Skin epidermis (tissue), 12 donors: ENCODE data around the gene HNRNPU.

Experiments
- H3K27ac ChIP-seq, 21 experiments: fragments of 200-600 bp; sonication (generic) in 11 of 21; one replicate each; pipeline ENCODE4 v1.5.0; 2020; ENCODE audit warnings: mild to moderate bottlenecking in 3 of 21, inconsistent platforms in 2 of 21, moderate library complexity in 2 of 21
- H3K4me3 ChIP-seq, 7 experiments: fragments of 200-600 bp; sonication (generic) in 2 of 7; one replicate each; pipeline ENCODE4 v1.5.0; 2020; ENCODE audit warnings: inconsistent platforms in 2 of 7, mild to moderate bottlenecking in 2 of 7, moderate library complexity in 1 of 7

HNRNPU gene

GRCh38 chr1:244864253-244865027 is at the start of gene HNRNPU:
Gene HNRNPU, minus strand, starts transcription at chr1:244864543. Its CDS starts 236 bp downstream, at chr1:244864307.
- peak within 1 kb of the TSS; percentile 95 to 100 (median 100) for H3K27ac ChIP-seq
- H3K4me3 ChIP-seq: peak within 1 kb of the TSS; percentile 77 to 98 (median 85)

- Histone ChIP-seq H3K27ac (no peak overlapping the region), H3K4me3 (no peak overlapping the region)
Measured at GRCh38 chr1:244913806-244914205, 49.5 kb upstream of the HNRNPU start.

DNA sequence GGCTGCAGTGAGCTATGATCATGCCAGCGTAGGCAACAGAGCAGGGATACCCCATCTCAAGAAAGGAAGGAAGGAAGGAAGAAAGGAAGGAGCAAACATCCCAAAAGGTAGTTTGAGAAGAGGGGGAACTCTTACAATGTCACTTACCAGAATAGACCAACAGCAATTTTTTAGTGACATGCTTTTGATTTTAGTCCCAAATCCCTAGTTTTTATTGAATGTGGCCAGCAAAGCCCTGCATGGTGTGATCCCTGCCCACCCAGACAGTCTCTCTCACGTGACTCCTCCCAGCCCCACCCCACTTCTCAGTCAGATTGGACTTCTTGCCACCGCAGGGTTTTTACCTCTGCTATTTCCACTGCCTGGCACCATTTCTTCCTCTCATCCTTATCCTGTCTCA is 39.8 kb upstream of the HNRNPU start:
- H3K4me3 ChIP-seq: no peak overlapping the region
- H3K27ac ChIP-seq: no peak overlapping the region

- Histone ChIP-seq H3K27ac (no peak overlapping the region), H3K4me3 (no peak overlapping the region)
Measured at GRCh38 chr1:244901400-244902015, 37.2 kb upstream of the HNRNPU start.

GRCh38 chr1:244897476-244898254 is 33.3 kb upstream of the HNRNPU start:
- Histone ChIP-seq H3K27ac (no peak overlapping the region), H3K4me3 (no peak overlapping the region)

GRCh38 chr1:244896550-244896949 is 32.2 kb upstream of the HNRNPU start:
- Histone ChIP-seq H3K4me3 (no peak overlapping the region), H3K27ac (no peak overlapping the region)

DNA sequence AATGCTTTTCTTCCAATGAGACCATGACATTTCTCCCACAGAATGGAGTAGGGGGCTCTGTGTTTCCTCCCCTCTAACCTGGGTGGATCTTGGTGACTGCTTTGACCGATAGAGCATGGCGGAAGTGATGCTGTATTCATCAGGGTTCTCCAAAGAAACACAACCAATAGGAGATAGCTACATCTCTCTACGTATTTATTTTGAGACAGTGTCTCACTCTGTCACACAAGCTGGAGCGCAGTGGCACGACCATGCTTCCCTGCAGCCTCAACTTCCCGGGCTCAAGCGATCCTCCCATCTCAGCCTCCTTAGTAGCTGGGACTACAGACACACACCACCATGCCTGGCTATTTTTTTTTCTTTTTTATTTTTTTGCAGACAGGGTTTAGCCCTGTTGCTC is 29.5 kb upstream of the HNRNPU start:
- H3K27ac ChIP-seq: no peak overlapping the region
- no peak overlapping the region for H3K4me3 ChIP-seq

DNA sequence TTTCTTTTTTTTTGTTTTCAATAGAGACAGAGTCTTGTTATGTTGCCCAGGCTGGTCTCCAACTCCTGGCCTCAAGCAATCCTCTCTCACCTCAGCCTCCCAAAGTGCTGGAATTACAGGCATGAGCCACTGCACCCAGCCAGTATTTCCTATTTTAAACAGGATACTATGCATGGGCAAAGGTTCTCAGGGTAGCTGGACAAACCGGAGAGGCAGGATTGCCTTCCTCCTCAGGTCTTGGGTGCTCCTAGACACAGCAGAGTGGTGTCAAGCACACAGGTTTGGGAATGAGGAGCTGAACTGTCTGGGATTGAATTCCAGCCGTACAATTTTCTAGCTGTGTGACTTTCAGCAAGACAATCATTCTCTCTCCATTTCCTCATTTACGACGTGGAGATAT is 22.9 kb upstream of the HNRNPU start:
- no peak overlapping the region for H3K27ac ChIP-seq
- no peak overlapping the region for H3K4me3 ChIP-seq

DNA sequence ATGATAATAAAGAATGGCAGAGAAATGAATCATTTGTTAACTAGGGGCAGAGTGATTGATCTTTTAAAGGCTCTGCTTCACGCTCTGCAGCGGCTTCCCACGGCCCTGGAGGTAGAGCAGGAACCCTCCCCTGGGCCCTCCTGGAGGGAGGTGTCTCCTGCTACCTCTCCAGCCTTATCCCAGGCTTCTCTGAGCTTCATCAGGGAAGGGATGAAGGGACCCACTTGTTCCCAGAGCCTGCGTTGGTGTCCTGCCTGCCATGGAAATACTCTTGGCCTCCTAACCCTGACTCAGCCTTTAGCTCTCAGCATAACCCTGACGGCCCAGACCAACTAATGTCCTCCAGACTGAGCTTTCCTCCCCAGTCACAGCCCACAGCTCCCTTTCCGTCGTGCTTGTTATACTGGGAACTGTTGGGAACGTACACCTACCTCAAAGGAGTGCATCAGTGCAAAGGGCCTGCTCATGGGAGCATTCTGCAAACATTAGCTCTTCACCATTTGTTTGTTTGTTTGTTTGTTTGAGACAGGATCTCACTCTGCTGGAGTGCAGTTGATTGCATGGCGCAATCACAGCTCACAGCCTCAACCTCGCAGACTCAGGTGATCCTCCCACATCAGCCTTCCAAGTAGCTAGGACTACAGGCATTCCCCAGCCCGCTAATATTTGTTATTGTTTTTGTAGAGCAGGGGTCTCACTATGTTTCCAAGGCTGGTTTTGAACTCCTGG is 17.4 kb upstream of the HNRNPU start:
- H3K4me3 ChIP-seq: no peak overlapping the region
- no peak overlapping the region for H3K27ac ChIP-seq

GRCh38 chr1:244878681-244879080 is 14.3 kb upstream of the HNRNPU start:
- H3K4me3 ChIP-seq: no peak overlapping the region
- no peak overlapping the region for H3K27ac ChIP-seq

DNA sequence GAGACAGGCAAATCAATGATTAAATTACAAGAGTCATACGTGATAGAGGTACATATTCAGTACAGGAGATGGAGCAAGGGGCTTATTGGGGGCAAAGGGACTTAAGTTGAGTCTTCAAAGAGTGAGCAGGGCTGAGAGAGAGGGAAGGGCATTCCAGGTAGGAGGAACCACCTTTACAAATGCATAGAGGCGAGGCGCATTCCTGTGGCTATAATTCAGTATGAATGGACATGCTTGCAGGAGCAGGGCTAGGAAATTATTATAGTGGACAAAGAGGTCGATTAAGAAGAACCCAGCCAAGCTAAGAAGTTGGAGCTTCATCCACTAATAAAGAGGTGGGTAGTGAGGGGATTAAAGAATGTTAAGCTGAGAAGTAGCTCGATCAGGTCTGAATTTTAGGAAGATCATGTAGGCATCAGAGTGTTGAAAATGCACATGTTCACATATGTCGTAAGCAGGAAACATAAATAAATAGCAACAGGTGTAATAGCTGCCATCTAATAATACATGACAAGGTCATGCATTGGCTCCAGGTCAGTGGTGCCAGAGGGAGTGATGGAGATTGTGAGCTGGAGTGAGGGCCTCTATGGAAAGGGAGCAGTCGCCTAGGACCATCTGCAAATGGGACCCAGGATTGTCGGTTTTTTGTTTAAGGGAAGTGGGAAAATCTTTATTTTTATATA is 12.0 kb upstream of the HNRNPU start:
- no peak overlapping the region for H3K27ac ChIP-seq

DNA sequence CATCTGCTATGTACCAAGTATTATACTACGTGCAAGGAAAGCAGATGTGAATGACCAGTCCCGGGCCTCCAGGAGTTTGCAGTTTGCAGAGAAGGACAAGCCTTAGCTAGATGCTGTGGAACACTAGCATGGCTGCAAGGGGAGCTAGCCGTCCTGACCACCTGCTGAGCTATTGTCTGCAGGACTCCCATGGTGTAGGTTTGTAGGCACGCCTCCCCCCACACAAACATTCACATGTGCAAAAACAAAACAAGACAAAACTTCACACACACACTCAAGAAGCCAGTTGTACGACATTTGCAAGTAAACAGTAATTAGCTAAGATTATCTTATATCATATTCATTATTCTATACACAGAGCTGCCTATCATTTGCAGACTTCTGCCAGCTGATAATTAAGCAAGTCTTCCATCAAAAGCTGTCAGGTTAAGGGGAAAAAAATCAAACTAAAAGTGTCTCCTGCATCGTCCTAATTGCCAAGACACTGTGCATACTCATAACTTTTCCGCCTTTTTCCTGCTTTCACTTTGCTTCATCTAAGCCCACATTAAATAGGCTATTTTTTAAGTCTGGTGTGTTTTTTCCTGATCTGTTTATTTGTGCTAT is 10.7 kb upstream of the HNRNPU start:
- Histone ChIP-seq H3K4me3 (no peak overlapping the region), H3K27ac (no peak overlapping the region)

More for the DNA sequence above, 12.0 kb upstream of the HNRNPU start:
- H3K4me3 ChIP-seq: no peak overlapping the region

- no peak overlapping the region for H3K27ac ChIP-seq
- no peak overlapping the region for H3K4me3 ChIP-seq
Measured at GRCh38 chr1:244869950-244870349, 5.6 kb upstream of the HNRNPU start.

- H3K4me3 ChIP-seq: no peak overlapping the region
- H3K27ac ChIP-seq: no peak overlapping the region
Measured at GRCh38 chr1:244869364-244869827, 5.1 kb upstream of the HNRNPU start.

DNA sequence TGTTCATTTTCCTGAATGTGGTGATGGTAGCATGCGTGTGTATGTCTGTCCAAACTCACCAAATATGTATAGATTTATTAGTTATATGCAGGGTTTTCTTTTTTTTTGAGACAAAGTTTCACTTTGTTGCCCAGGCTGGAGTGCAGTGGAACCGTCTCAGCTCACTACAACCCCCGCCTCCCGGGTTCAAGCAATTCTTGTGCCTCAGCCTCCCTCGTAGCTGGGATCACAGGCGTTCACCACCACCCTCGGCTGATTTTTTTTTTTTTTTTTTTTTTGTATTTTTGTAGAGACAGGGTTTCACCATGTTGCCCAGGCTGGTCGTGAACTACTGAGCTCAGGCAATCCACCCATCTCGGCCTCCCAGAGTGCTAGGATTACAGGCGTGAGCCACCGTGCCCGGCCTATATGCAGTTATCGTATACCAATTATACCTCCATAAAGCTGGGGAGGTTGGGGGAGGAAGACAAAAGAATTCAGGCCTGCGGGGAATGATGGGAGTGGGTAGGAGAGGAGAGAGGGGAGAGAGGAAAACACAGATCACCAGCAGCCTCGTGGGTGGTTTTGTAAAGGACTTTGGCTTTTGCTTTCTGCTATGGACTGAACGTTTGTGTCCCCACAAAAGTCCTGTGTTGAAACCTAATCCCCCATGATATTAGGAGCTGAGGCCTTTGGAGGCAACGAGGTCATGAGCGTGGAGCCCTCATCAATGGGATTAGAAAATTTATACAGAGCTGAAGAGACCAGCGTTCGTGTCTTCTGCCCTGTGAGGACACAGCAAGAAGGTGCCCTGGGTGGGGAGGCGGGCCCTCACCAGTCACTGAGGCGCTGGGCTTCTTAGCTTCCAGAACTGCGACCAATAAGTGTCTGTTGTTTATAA is 4.4 kb upstream of the HNRNPU start:
- no peak overlapping the region for H3K27ac ChIP-seq
- H3K4me3 ChIP-seq: no peak overlapping the region

GRCh38 chr1:244866355-244866754 is 2.0 kb upstream of the HNRNPU start:
- Histone ChIP-seq H3K4me3 (no peak overlapping the region), H3K27ac (peak overlapping the region in 4 of 21 experiments; percentile 98 to 100 (median 100))

- Histone ChIP-seq H3K27ac (peak overlapping the region in 13 of 21 experiments; percentile 95 to 100 (median 100)), H3K4me3 (no peak overlapping the region)
Measured at GRCh38 chr1:244865820-244866219, 1.5 kb upstream of the HNRNPU start.

DNA sequence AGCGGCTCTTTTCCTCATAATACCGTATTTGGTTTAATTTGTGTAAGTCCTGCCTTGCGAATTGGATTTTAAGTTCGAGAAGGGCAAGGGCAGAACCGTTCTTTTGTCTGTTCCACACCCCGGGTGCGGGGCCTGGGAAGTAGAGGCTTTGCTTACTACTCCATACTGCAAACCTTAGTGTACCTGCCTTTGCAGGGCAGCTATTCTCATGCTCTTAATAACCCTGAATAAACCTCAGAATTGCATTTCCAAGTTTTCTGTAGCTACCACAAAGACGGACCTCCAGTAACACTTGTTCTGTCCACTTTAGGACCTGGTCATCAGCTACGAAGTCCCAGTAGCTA is 657 bp upstream of the HNRNPU start:
- Histone ChIP-seq H3K27ac (peak overlapping the region; percentile 40 to 100 (median 100)), H3K4me3 (peak overlapping the region; percentile 77 to 98 (median 85))
